ENCODE data around the gene ZNF469. TPM values are rescaled to one million over a fixed set of nuclear protein-coding genes. Genes with fewer than 3 reads are reported as not detected.

ZNF469 gene
- total and polyA plus RNA-seq, 9 of the 15 experiments (the other 6 are each of a cell fraction or from before 2014, with no cell fraction given): 0.01 to 0.04 TPM; not detected in 7

- no peak overlapping the region for H3K4me2 ChIP-seq (ENCODE audit: insufficient read depth, low read length)
- H3K4me3 ChIP-seq: no peak overlapping the region
- no peak overlapping the region for H2AFZ ChIP-seq (ENCODE audit: low read depth, low read length)
- H3K4me1 ChIP-seq (replicated peaks in 1 of 2; ENCODE audit: control insufficient read depth in 2 of 2, insufficient read depth in 2 of 2, low read length in 2 of 2): peaks cover 0 to 38% of the 10 kb centered on the region in 2 experiments; a peak in 2 of 5 replicates
- H3K9me1 ChIP-seq (ENCODE audit: control insufficient read depth, insufficient read depth, low read length): no peaks in the 10 kb centered on the region
- intact Hi-C loops (cut with micrococcal nuclease) (loop anchor here (10.0 kb wide), 1 partner anchor 94 kb away; no protein-coding TSS in a partner anchor), in situ Hi-C loops (cut with MboI) (no loop called here)
- 0 out of 2 replicates have a peak, but pooled peaks cover 2% of the 10 kb centered on the region for H4K20me1 ChIP-seq (replicated peaks; ENCODE audit: control insufficient read depth, insufficient read depth, low read length)
- H3K9ac ChIP-seq (ENCODE audit: insufficient read depth in 1 of 2, low read depth in 2 of 2, low read length in 2 of 2): peak overlapping the region in 1 of 2 experiments; percentile 3; a peak in 1 of 4 replicates
- no peak for FAIRE-seq
- no peak for ATAC-seq
- H3K9me3 ChIP-seq (replicated peaks; ENCODE audit: control insufficient read depth, insufficient read depth, low read depth, low read length): peaks cover 11% of the 10 kb centered on the region
- no peak overlapping the region for H3K27ac ChIP-seq (ENCODE audit: extremely low read depth, low read depth, low read length)
- ChIA-PET POLR2A (interaction anchor here (2.0 kb wide), 1 partner anchor 10 kb away, joined by 5 read pairs; no protein-coding TSS in a partner anchor), CTCF (ENCODE audit: low intra/inter-chr PET ratio) (interaction anchor here (0.6 kb wide), 1 partner anchor 448 kb away, joined by 3 read pairs; no protein-coding TSS in a partner anchor)
- DNase-seq (ENCODE audit: extremely low read depth in 1 of 4, low spot score in 3 of 4): no peak
- H3K79me2 ChIP-seq (ENCODE audit: control insufficient read depth, insufficient read depth, low read length): no peaks in the 10 kb centered on the region
- H3K27me3 ChIP-seq (ENCODE audit: control insufficient read depth in 2 of 2, insufficient read depth in 2 of 2, low read length in 2 of 2): peaks cover 37 to 71% of the 10 kb centered on the region in 2 experiments; a peak in 4 of 5 replicates
- WGBS (ENCODE audit: insufficient coverage, low coverage, missing lambda C conversion rate): 3% methylated on average over 12 of the region's 12 CpGs
- no peak for TF ChIP-seq SLC30A9 (CRISPR knock-in tag; IDR thresholded peaks at IDR 0.05)
- TF ChIP-seq, protein P1, sequence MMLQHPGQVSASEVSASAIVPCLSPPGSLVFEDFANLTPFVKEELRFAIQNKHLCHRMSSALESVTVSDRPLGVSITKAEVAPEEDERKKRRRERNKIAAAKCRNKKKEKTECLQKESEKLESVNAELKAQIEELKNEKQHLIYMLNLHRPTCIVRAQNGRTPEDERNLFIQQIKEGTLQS (IDR thresholded peaks at IDR 0.05): 0 out of 2 replicates have a peak, but pooled peaks have one; percentile 3
- TF ChIP-seq, protein P1 (CRISPR knock-in tag; conservative IDR thresholded peaks at IDR 0.05): no peak
- H3K36me3 ChIP-seq (ENCODE audit: control insufficient read depth, insufficient read depth, low read length): no peaks in the 10 kb centered on the region
- BruUV-seq (replicated peaks): no TSS peak
Measured at GRCh38 chr16:88378401-88378800, 4.4 kb upstream of the ZNF469 start.

Data from K562 (cell line).